ENCODE data around the gene RAE1.

Gene RAE1

GRCh38 chr20:57351042-57351783 lies at the start of gene RAE1:
RAE1 (plus strand) TSS chr20:57351255; CDS start chr20:57354039, 2,784 bp downstream.
- DNase-seq = peak; percentile 92

GRCh38 chr20:57306747-57307146 lies 44.3 kb upstream of the RAE1 start:
- DNase-seq = no peak

GRCh38 chr20:57308451-57309271 lies 42.4 kb upstream of the RAE1 start:
- DNase-seq = no peak

GRCh38 chr20:57309544-57310115 lies 41.4 kb upstream of the RAE1 start:
- no peak for DNase-seq

GRCh38 chr20:57310821-57311514 lies 40.1 kb upstream of the RAE1 start:
- DNase-seq = no peak

- no peak for DNase-seq
Measured at GRCh38 chr20:57312138-57312537, 38.9 kb upstream of the RAE1 start.

- DNase-seq = no peak
Measured at GRCh38 chr20:57313230-57313629, 37.8 kb upstream of the RAE1 start.

GRCh38 chr20:57313951-57314350 lies 37.1 kb upstream of the RAE1 start:
- DNase-seq = no peak

GRCh38 chr20:57315083-57315975 lies 35.7 kb upstream of the RAE1 start:
- DNase-seq = no peak

- DNase-seq = no peak
Measured at GRCh38 chr20:57315976-57316480, 35.0 kb upstream of the RAE1 start.

GRCh38 chr20:57316795-57317201 lies 34.3 kb upstream of the RAE1 start:
- no peak for DNase-seq

- DNase-seq = no peak
Measured at GRCh38 chr20:57317316-57317788, 33.7 kb upstream of the RAE1 start.

GRCh38 chr20:57317789-57318371 lies 33.2 kb upstream of the RAE1 start:
- DNase-seq = no peak

- no peak for DNase-seq
Measured at GRCh38 chr20:57319584-57319983, 31.5 kb upstream of the RAE1 start.

GRCh38 chr20:57320358-57320757 lies 30.7 kb upstream of the RAE1 start:
- no peak for DNase-seq

GRCh38 chr20:57321142-57321541 lies 29.9 kb upstream of the RAE1 start:
- no peak for DNase-seq

GRCh38 chr20:57322476-57322875 lies 28.6 kb upstream of the RAE1 start:
- DNase-seq = no peak

GRCh38 chr20:57323034-57323433 lies 28.0 kb upstream of the RAE1 start:
- peak; percentile 34 for DNase-seq

- no peak for DNase-seq
Measured at GRCh38 chr20:57325632-57326356, 25.3 kb upstream of the RAE1 start.

GRCh38 chr20:57326667-57327455 lies 24.2 kb upstream of the RAE1 start:
- no peak for DNase-seq
